Pancreas (tissue), 10 donors: ENCODE results near the gene PTPRD. TPM values are rescaled to one million over a fixed set of nuclear protein-coding genes. Genes with fewer than 3 reads are reported as not detected.

Experiments
- ATAC-seq, 4 donors: fragments of 200-7000 bp; cut with Tn5 transposase; one replicate each; pipeline versions ENCODE4 v1.8.0 to v1.9.1; 2020; ENCODE audit warnings: mild to moderate bottlenecking in 4 of 4, moderate library complexity in 4 of 4
- DNase-seq, 6 donors: peaks; one replicate each; pipeline ENCODE4 v3.0.0-alpha.2; 2020
- FAIRE-seq: peaks from 2 replicates; lab custom pipeline; 2012; peaks lifted over from hg19 to GRCh38; lab: Jason Lieb, UNC
- H3K27ac ChIP-seq, 4 donors: fragments of 200-600 bp; sonication (generic); 1 replicate in 3 of 4; 2 replicates in 1 of 4; pipeline versions ENCODE4 v1.5.0 to v1.8.0; 2020
- H3K27me3 ChIP-seq, 4 donors: fragments of 200-600 bp; one replicate each; pipeline ENCODE4 v1.8.0; 2021
- H3K36me3 ChIP-seq, 3 donors: fragments of 200-600 bp; sonication (generic) in 1 of 3; one replicate each; pipeline versions ENCODE4 v1.5.0 to v1.8.0; 2020 to 2021
- H3K4me1 ChIP-seq, 3 donors: fragments of 200-600 bp; one replicate each; pipeline ENCODE4 v1.8.0; 2021
- H3K4me3 ChIP-seq, 4 donors: fragments of 200-600 bp; sonication (generic) in 2 of 4; one replicate each; pipeline versions ENCODE4 v1.5.0 to v1.8.0; 2020 to 2021
- H3K9me3 ChIP-seq, 4 donors: fragments of 200-600 bp; one replicate each; pipeline ENCODE4 v1.8.0; 2021
- CTCF ChIP-seq, 4 donors: fragments of 200-600 bp; sonication (generic) in 3 of 4; IDR thresholded peaks; one replicate each; pipeline versions ENCODE4 v1.5.0 to v1.8.0; 2021; ENCODE audit warnings: antibody characterized with exemption in 4 of 4
- WGBS, 2 donors: extraction: QIAGEN DNeasy Blood & Tissue Kit; methylation state at CpG; one replicate each; pipeline ENCODE4 v1.1.7; 2013; 5-methylcytosine and 5-hydroxymethylcytosine counted together
- intact Hi-C, 3 donors: fragments of 100-400 bp; cut with DNase I; formaldehyde crosslinking; loops; one replicate each; pipeline versions ENCODE4 v1.11.1 to v1.14.2; 2022
- polyA plus RNA-seq, 2 donors: library from polyadenylated mRNA; stranded (reverse); fragments of 200-250 nt; gene quantifications; one replicate each; pipeline ENCODE4 v1.2.3, GENCODE V29; 2013
- total RNA-seq, 6 donors: library from RNA; stranded (reverse); fragmentation: NEBNext Ultra II Directional in 4 of 6; extraction: Animal tissue kit (Norgen Biotek cat#: 25700) in 4 of 6; gene quantifications; one replicate each; pipeline versions ENCODE4 v1.2.1 to v1.2.4, GENCODE V29; 2021 to 2023
- donor health status: healthy with polysubstance abuse.
- donor health status: DM: no; HTN: no; CAD: no; lungs with moderate emphysema.
- donor health status: DM: no; HTN: no; CAD: no.
- donor health status: control.
- donor health status: control.
- donor health status: Bipolar disorder and iron deficiency.
- donor health status: DM: yes; HTN: yes; CAD: no.
- donor health status: DM: no; HTN: no; CAD: no.
- donor health status: DM: no; HTN: no; CAD: no.
- donor health status: DM: yes; HTN: yes; CAD: no.

Gene PTPRD
- total and polyA plus RNA-seq, 8 donors: 2.1 to 21.7 (median 5.1) TPM

- DNase-seq: no peak
- ATAC-seq: no peak
- intact Hi-C loops: no loop called here
- TF ChIP-seq CTCF (IDR thresholded peaks at IDR 0.05): no peak
- WGBS, 2 donors: 63 to 69% methylated on average over 4 of the region's 4 CpGs
- Histone ChIP-seq H3K9me3 (no peaks in the 10 kb centered on the region), H3K27me3 (no peaks in the 10 kb centered on the region), H3K27ac (no peak overlapping the region), H3K4me3 (no peak overlapping the region), H3K36me3 (no peaks in the 10 kb centered on the region), H3K4me1 (no peaks in the 10 kb centered on the region)
- FAIRE-seq: no peak
Measured at GRCh38 chr9:8694983-8695588, 1917.7 kb downstream of the PTPRD start.

GRCh38 chr9:8693464-8693863, 1919.3 kb downstream of the PTPRD start:
- no peaks in the 10 kb centered on the region for H3K9me3 ChIP-seq
- H3K4me3 ChIP-seq: no peak overlapping the region
- DNase-seq: no peak
- no peak for TF ChIP-seq CTCF (IDR thresholded peaks at IDR 0.05)
- no peaks in the 10 kb centered on the region for H3K4me1 ChIP-seq
- no peaks in the 10 kb centered on the region for H3K36me3 ChIP-seq
- FAIRE-seq: no peak
- WGBS, 2 donors: 64 to 74% methylated on average over 6 of the region's 6 CpGs
- H3K27ac ChIP-seq: no peak overlapping the region
- ATAC-seq: no peak
- no peaks in the 10 kb centered on the region for H3K27me3 ChIP-seq
- intact Hi-C loops: no loop called here

- FAIRE-seq: no peak
Measured at GRCh38 chr9:8686516-8686915, 1926.3 kb downstream of the PTPRD start.

GRCh38 chr9:8685825-8686224, 1927.0 kb downstream of the PTPRD start:
- no peaks in the 10 kb centered on the region for H3K36me3 ChIP-seq

More at GRCh38 chr9:8686516-8686915, 1926.3 kb downstream of the PTPRD start:
- ATAC-seq (no peak), DNase-seq (no peak)
- Histone ChIP-seq H3K9me3 (no peaks in the 10 kb centered on the region), H3K36me3 (no peaks in the 10 kb centered on the region), H3K27ac (no peak overlapping the region), H3K4me3 (no peak overlapping the region), H3K4me1 (no peaks in the 10 kb centered on the region), H3K27me3 (no peaks in the 10 kb centered on the region)
- WGBS, 2 donors: 71 to 75% methylated on average over 2 of the region's 2 CpGs
- no peak for TF ChIP-seq CTCF (IDR thresholded peaks at IDR 0.05)
- intact Hi-C loops: no loop called here

More at GRCh38 chr9:8685825-8686224, 1927.0 kb downstream of the PTPRD start:
- ATAC-seq (no peak), DNase-seq (no peak), FAIRE-seq (no peak)
- intact Hi-C loops: no loop called here
- no peaks in the 10 kb centered on the region for H3K4me1 ChIP-seq
- 66 to 80% methylated on average over 3 of the region's 3 CpGs for WGBS, 2 donors
- no peaks in the 10 kb centered on the region for H3K9me3 ChIP-seq
- H3K27ac ChIP-seq: no peak overlapping the region
- no peak overlapping the region for H3K4me3 ChIP-seq
- TF ChIP-seq CTCF (IDR thresholded peaks at IDR 0.05): no peak
- no peaks in the 10 kb centered on the region for H3K27me3 ChIP-seq
